ENCODE measurements around the gene SLC6A12. TPM values are rescaled to one million over a fixed set of nuclear protein-coding genes. Genes with fewer than 3 reads are reported as not detected.

SLC6A12 gene
- total RNA-seq: 1 to 10 TPM in 1 of 4 donors, under 1 TPM in 1, not detected in 2; 0.28 to 2.4 TPM

GRCh38 chr12:214003-214741 lies at the start of gene SLC6A12:
Gene SLC6A12, minus strand, starts transcription at chr12:214157. Its CDS starts 4,171 bp downstream, at chr12:209986.
- Histone ChIP-seq H3K36me3 (no peaks in the 10 kb centered on the region), H3K27me3 (no peaks in the 10 kb centered on the region), H3K27ac (no peak within 1 kb of the TSS), H3K4me3 (no peak within 1 kb of the TSS), H3K4me1 (no peaks in the 10 kb centered on the region), H3K9me3 (no peaks in the 10 kb centered on the region)
- no peak for DNase-seq
- no peak for TF ChIP-seq CTCF (IDR thresholded peaks at IDR 0.05)
- no peak for TF ChIP-seq POLR2A (IDR thresholded peaks at IDR 0.05)
- intact Hi-C loops (cut with DNase I; ENCODE audit: low total_unique reads): no loop called here

GRCh38 chr12:263574-263973 lies 49.6 kb upstream of the SLC6A12 start:
- Histone ChIP-seq H3K27me3 (no peaks in the 10 kb centered on the region), H3K27ac (no peak overlapping the region), H3K4me1 (no peaks in the 10 kb centered on the region), H3K4me3 (no peak overlapping the region), H3K9me3 (no peaks in the 10 kb centered on the region), H3K36me3 (no peaks in the 10 kb centered on the region)
- no peak for DNase-seq
- no peak for TF ChIP-seq CTCF (IDR thresholded peaks at IDR 0.05)
- TF ChIP-seq POLR2A (IDR thresholded peaks at IDR 0.05): no peak
- intact Hi-C loops (cut with DNase I; ENCODE audit: low total_unique reads): no loop called here

- no peak for DNase-seq
- Histone ChIP-seq H3K27ac (no peak within 1 kb of the TSS), H3K4me1 (no peaks in the 10 kb centered on the region), H3K36me3 (no peaks in the 10 kb centered on the region), H3K9me3 (no peaks in the 10 kb centered on the region), H3K4me3 (no peak within 1 kb of the TSS), H3K27me3 (no peaks in the 10 kb centered on the region)
- intact Hi-C loops (cut with DNase I; ENCODE audit: low total_unique reads): no loop called here
- TF ChIP-seq CTCF (IDR thresholded peaks at IDR 0.05) (no peak), POLR2A (IDR thresholded peaks at IDR 0.05) (no peak)
These were observed 48.9 kb upstream of the SLC6A12 start, which contains the start of gene SLC6A13 for GRCh38 chr12:262817-263216. Gene SLC6A13, minus strand, starts transcription at chr12:262836. Its CDS starts 2,784 bp downstream, at chr12:260052.

GRCh38 chr12:262113-262512 lies 48.2 kb upstream of the SLC6A12 start:
- TF ChIP-seq CTCF (IDR thresholded peaks at IDR 0.05) (no peak), POLR2A (IDR thresholded peaks at IDR 0.05) (no peak)
- H3K4me3 ChIP-seq: no peak overlapping the region
- H3K4me1 ChIP-seq: no peaks in the 10 kb centered on the region
- H3K27ac ChIP-seq: no peak overlapping the region
- intact Hi-C loops (cut with DNase I; ENCODE audit: low total_unique reads): no loop called here
- no peaks in the 10 kb centered on the region for H3K9me3 ChIP-seq
- no peak for DNase-seq
- no peaks in the 10 kb centered on the region for H3K27me3 ChIP-seq
- H3K36me3 ChIP-seq: no peaks in the 10 kb centered on the region

- Histone ChIP-seq H3K36me3 (no peaks in the 10 kb centered on the region), H3K9me3 (no peaks in the 10 kb centered on the region), H3K4me1 (no peaks in the 10 kb centered on the region), H3K4me3 (no peak overlapping the region), H3K27me3 (no peaks in the 10 kb centered on the region), H3K27ac (no peak overlapping the region)
- intact Hi-C loops (cut with DNase I; ENCODE audit: low total_unique reads): no loop called here
- TF ChIP-seq POLR2A (IDR thresholded peaks at IDR 0.05): no peak
- TF ChIP-seq CTCF (IDR thresholded peaks at IDR 0.05): no peak
- DNase-seq: no peak
These were observed 43.8 kb upstream of the SLC6A12 start for GRCh38 chr12:257521-258321.

All from uterus (tissue), 4 donors.